GM13977 (cell line): ENCODE measurements around the gene AFF1.
"Not testable (repeated sequence)": the region's sequence is repeated elsewhere in the genome, so short reads cannot be mapped to it uniquely, and the experiment has no call there.

ENCODE experiments used
- DNase-seq: peaks from one replicate; pipeline ENCODE4 v3.0.0; 2012; ENCODE audit warnings: low spot score
- in situ Hi-C: fragments of 300-500 bp; cut with MboI; formaldehyde crosslinking; loops from one replicate; pipeline ENCODE4 v1.12.0; 2022; ENCODE audit warnings: low sequenced_read_pairs, low pct_unique_long_range_greater_than_20kb, mixed read lengths, inconsistent platforms; ENCODE audit not compliant: unreplicated experiment
- TF ChIP-seq, protein P1 (sequence below): IDR thresholded peaks from 2 replicates; pipeline ENCODE4 v1.5.1; 2012; ENCODE audit warnings: mild to moderate bottlenecking, control low read depth; ENCODE audit not compliant: insufficient read depth; ENCODE audit errors: extremely low read depth, missing control alignments

AFF1 gene

DNA sequence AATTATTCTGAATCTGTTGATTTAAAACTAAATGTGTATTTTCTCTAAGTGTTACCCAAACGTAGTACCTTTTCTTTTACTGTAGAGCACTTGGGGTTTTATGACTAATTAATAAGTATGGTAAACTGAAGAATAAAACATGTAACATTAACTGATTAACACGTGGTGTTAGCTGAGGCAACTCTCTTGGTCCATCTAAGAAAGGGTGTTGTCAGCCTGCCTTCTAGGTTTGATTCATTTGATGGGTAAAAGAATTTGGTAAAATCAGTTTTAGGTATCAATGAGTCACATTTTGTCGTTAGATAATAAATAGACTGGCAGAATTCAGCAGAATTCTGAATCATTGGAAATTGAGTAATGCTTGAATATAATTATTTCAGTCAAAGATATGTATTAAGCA is 99.7 kb downstream of the AFF1 start:
- in situ Hi-C loops = no loop called here
- DNase-seq = no peak
- TF ChIP-seq, protein P1, sequence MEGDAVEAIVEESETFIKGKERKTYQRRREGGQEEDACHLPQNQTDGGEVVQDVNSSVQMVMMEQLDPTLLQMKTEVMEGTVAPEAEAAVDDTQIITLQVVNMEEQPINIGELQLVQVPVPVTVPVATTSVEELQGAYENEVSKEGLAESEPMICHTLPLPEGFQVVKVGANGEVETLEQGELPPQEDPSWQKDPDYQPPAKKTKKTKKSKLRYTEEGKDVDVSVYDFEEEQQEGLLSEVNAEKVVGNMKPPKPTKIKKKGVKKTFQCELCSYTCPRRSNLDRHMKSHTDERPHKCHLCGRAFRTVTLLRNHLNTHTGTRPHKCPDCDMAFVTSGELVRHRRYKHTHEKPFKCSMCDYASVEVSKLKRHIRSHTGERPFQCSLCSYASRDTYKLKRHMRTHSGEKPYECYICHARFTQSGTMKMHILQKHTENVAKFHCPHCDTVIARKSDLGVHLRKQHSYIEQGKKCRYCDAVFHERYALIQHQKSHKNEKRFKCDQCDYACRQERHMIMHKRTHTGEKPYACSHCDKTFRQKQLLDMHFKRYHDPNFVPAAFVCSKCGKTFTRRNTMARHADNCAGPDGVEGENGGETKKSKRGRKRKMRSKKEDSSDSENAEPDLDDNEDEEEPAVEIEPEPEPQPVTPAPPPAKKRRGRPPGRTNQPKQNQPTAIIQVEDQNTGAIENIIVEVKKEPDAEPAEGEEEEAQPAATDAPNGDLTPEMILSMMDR = no peak

GRCh38 chr4:87035881-87036509 is 101.2 kb downstream of the AFF1 start:
- no peak for DNase-seq
- in situ Hi-C loops = no loop called here
- TF ChIP-seq, protein P1 = no peak

GRCh38 chr4:87036713-87037112 is 101.9 kb downstream of the AFF1 start:
- no peak for DNase-seq
- in situ Hi-C loops = no loop called here
- TF ChIP-seq, protein P1 = no peak

DNA sequence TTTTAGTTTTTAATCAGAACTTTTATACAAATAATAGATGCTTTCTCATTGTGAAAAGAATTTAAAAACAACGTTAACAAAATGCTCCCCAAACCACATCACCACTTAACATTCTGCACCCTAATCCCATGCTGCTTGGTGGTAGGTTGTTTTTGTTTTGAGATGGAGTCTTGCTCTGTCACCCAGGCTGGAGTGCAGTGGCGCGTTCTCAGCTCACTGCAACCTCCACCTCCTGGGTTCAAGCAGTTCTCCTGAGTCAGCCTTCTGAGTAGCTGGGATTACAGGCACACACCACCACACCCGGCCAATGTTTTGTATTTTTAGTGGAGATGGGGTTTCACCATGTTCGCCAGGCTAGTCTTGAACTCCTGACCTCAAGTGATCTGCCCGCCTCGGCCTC is 102.4 kb downstream of the AFF1 start:
- in situ Hi-C loops, DNase-seq: not testable (repeated sequence)

DNA sequence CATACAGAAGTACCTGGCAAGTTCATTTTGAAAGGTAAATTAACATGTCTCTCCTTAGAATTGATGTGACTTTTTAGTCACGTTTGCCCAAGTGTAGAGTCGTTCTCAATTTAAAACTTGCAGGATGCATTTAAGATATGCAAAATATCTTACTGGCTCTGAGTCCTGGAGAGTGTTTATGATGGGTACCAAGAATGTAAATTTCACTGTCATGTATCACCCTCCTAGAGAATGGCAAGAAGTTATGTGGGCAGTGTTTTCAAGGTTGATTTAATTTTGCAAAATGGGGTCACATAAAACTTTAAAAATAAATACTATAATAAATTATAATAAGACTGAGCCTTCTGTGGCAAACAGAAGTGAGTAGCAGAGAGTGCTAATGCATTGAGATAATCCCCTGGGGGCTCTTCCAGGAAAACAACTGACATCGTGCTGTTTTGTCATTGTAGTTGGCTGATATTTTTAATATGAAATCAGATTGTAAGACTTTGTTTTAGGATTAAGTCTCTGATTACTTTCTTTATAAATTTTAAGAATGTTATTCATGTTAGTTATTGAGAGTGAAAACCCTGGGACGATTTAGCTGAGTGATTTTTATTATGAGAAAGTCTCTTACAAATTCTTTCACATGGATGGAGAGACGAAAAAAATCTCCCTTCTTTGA is 103.0 kb downstream of the AFF1 start:
- TF ChIP-seq, protein P1 = no peak

DNA sequence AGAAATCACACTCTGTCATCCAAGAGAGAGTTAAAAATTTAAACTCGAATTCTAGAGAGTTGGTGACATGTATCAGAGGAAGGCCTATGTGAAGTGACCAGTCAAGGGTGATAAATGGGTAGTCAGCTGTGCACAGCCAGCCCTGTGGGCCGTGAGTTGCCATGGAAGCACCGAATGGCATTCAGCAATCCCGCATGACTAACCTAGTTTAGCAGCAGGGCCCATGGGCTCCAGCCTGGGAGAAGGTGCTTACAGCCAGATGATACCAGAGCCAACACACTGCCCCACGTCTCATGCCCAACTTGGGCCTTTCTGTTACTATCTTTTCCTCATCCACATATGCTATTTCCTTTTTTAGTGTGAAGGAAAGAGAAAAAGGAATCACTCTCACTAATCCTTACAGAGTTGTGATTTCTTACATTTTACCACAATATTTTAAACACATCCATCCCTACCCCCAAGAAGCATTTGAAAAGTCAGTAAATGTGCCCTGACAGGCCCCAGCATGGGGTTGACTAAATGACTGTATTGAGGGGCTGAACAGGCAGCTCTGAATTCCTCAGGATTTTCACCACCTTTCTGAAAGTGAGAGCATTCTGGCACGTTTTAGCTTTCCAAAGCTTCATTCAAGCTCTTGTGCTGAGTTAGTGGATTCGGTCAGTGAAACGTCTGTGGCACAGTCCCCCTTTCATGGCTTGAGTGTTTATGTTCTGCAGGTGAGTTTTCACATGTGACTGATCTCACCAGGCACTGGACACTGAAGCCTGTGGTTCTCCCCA is 104.2 kb downstream of the AFF1 start:
- in situ Hi-C loops = no loop called here
- DNase-seq = no peak
- TF ChIP-seq, protein P1 = no peak

More for the DNA sequence above, 103.0 kb downstream of the AFF1 start:
- DNase-seq = no peak
- in situ Hi-C loops = no loop called here

GRCh38 chr4:87041141-87041540 is 106.3 kb downstream of the AFF1 start:
- TF ChIP-seq, protein P1 = no peak
- no peak for DNase-seq
- in situ Hi-C loops = no loop called here
